Measurements from ENCODE around the gene EEF1AKMT4.

DNA sequence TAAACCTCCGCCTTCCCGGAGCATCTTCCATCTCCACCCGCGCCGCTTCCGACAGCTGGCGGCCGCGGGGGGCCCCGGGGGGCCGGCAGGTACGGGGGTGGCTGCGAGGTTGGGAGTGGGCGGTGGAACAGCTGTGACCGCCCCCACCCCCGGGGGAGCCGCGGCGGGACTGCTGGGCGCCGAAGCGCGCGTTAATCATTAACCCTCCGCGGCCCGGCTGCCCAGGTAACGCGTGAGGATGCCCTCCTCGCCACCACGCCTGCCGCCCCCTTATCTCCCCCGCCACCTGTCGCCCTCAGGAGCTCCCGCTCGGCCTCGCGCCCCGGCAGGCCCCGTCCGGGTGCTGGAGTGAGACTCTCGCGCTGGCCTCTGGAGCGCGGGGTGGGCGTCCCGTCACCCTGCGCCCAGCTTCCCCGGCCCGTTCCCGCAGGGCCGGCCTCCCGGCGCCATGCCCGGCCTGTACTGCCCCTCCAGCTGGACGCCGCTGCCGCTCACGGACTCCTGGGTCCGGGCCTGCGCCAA lies 19.3 kb upstream of the EEF1AKMT4 start:
- TF ChIP-seq, protein P1, sequence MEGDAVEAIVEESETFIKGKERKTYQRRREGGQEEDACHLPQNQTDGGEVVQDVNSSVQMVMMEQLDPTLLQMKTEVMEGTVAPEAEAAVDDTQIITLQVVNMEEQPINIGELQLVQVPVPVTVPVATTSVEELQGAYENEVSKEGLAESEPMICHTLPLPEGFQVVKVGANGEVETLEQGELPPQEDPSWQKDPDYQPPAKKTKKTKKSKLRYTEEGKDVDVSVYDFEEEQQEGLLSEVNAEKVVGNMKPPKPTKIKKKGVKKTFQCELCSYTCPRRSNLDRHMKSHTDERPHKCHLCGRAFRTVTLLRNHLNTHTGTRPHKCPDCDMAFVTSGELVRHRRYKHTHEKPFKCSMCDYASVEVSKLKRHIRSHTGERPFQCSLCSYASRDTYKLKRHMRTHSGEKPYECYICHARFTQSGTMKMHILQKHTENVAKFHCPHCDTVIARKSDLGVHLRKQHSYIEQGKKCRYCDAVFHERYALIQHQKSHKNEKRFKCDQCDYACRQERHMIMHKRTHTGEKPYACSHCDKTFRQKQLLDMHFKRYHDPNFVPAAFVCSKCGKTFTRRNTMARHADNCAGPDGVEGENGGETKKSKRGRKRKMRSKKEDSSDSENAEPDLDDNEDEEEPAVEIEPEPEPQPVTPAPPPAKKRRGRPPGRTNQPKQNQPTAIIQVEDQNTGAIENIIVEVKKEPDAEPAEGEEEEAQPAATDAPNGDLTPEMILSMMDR (IDR thresholded peaks at IDR 0.05), result no peak
- no peak for TF ChIP-seq POLR2A (IDR thresholded peaks at IDR 0.05)

Measured in body of pancreas (tissue), 4 donors.